Loucy (cell line): ENCODE measurements around the gene TMEM240.

Experiments used
- CTCF ChIP-seq: fragments of 200-600 bp; sonication (generic); conservative IDR thresholded peaks from 2 replicates; pipeline ENCODE4 v1.5.1; 2014; ENCODE audit warnings: mild to moderate bottlenecking, antibody characterized with exemption, low read length
- EZH2phosphoT487 ChIP-seq: fragments of 200-600 bp; IDR thresholded peaks from 2 replicates; pipeline ENCODE4 v1.6.1; 2018; ENCODE audit warnings: antibody characterized with exemption, mild to moderate bottlenecking, moderate library complexity, borderline replicate concordance

GRCh38 chr1:1491601-1492000 is 48.8 kb downstream of the TMEM240 start:
- TF ChIP-seq CTCF (no peak), EZH2phosphoT487 (no peak)
